A549 (cell line): Measurements from ENCODE around the gene SYT6. TPM values are rescaled to one million over a fixed set of nuclear protein-coding genes. Genes with fewer than 3 reads are reported as not detected.

Experiments used
- ATAC-seq, 2 experiments: fragments of 200-7000 bp in 1 of 2; fragments of >200 bp in 1 of 2; cut with Nextera tagmentation in 1 of 2; cut with Tn5 transposase in 1 of 2; 3 replicates each; pipeline versions ENCODE4 v1.8.0 to v1.9.1; 2018 to 2020; ENCODE audit warnings: mild to moderate bottlenecking in 1 of 2, moderate library complexity in 1 of 2
- CTCF ChIA-PET: fragments of 300-600 bp; sonication (Branson Sonifier 250); formaldehyde crosslinking; extraction: SDS; loops from one replicate; lab custom pipeline; 2021; ENCODE audit warnings: antibody characterized with exemption, inconsistent platforms; lab: Yijun Ruan, JAX
- POLR2A ChIA-PET: fragments of 350-600 bp; formaldehyde crosslinking; extraction: SDS; loops from one replicate; lab custom pipeline; 2021; ENCODE audit warnings: antibody characterized with exemption, inconsistent platforms; lab: Yijun Ruan, JAX
- DNase-seq, 2 experiments: peaks; one replicate each; pipeline versions ENCODE4 v3.0.0 to v3.0.0-alpha.2; 2011 to 2016; ENCODE audit warnings: low read depth in 1 of 2, low spot score in 1 of 2
- FAIRE-seq: peaks from 2 replicates; lab custom pipeline; 2011; peaks lifted over from hg19 to GRCh38; lab: Jason Lieb, UNC
- H3K27ac ChIP-seq, 2 experiments: fragments of >200 bp; sonication (Bioruptor Twin); formaldehyde crosslinking; 3 replicates each; pipeline ENCODE4 v1.5.1; 2016 to 2017
- H3K4me1 ChIP-seq: fragments of >200 bp; sonication (Bioruptor Twin); formaldehyde crosslinking; 3 replicates; pipeline ENCODE4 v1.6.1; 2016
- H3K4me2 ChIP-seq: fragments of >200 bp; sonication (Bioruptor Twin); formaldehyde crosslinking; 3 replicates; pipeline ENCODE4 v1.6.1; 2016
- H3K4me3 ChIP-seq: fragments of >200 bp; sonication (Bioruptor Twin); formaldehyde crosslinking; 3 replicates; pipeline ENCODE4 v1.5.1; 2016
- H3K9me3 ChIP-seq: fragments of >200 bp; sonication (Bioruptor Twin); formaldehyde crosslinking; 3 replicates; pipeline ENCODE4 v1.6.1; 2016
- BHLHE40 ChIP-seq: IDR thresholded peaks from 2 replicates; pipeline ENCODE4 v1.6.1; 2012; ENCODE audit warnings: low read depth, low read length, inconsistent platforms
- CBX8 ChIP-seq: fragments of 200-600 bp; sonication (generic); IDR thresholded peaks from 2 replicates; pipeline ENCODE4 v1.6.1; 2016
- CEBPB ChIP-seq, 2 experiments: fragments of >200 bp in 1 of 2; sonication (Bioruptor Twin) in 1 of 2; formaldehyde crosslinking in 1 of 2; IDR thresholded peaks; 2 replicates each; pipeline ENCODE4 v1.6.1; 2012 to 2016
- CHD2 ChIP-seq: fragments of 150-350 bp; IDR thresholded peaks from 2 replicates; pipeline ENCODE4 v1.6.1; 2014; ENCODE audit warnings: low read length; ENCODE audit not compliant: partially characterized antibody
- HOXB13 ChIP-seq: fragments of 250-450 bp; sonication (Bioruptor Pico); IDR thresholded peaks from 2 replicates; pipeline ENCODE4 v1.5.0; 2020; ENCODE audit warnings: low read depth, mild to moderate bottlenecking, moderate library complexity
- HOXB5 ChIP-seq: fragments of 250-450 bp; sonication (Bioruptor Pico); IDR thresholded peaks from 2 replicates; pipeline ENCODE4 v1.5.0; 2020; ENCODE audit warnings: mild to moderate bottlenecking, moderate library complexity
- JUN ChIP-seq, 2 experiments: fragments of >200 bp; sonication (Bioruptor Twin); formaldehyde crosslinking; IDR thresholded peaks; 2 replicates in 1 of 2; 3 replicates in 1 of 2; pipeline ENCODE4 v1.6.1; 2016 to 2017
- MAZ ChIP-seq: fragments of 150-350 bp; IDR thresholded peaks from 2 replicates; pipeline ENCODE4 v1.6.1; 2014; ENCODE audit warnings: antibody characterized with exemption, low read depth, low read length, borderline replicate concordance
- NR3C1 ChIP-seq: fragments of >200 bp; sonication (Bioruptor Twin); formaldehyde crosslinking; IDR thresholded peaks from 3 replicates; pipeline ENCODE4 v1.6.1; 2017
- POLR2A ChIP-seq: IDR thresholded peaks from 2 replicates; pipeline ENCODE4 v1.6.1; 2012; ENCODE audit warnings: mild to moderate bottlenecking, low read length
- POLR2AphosphoS2 ChIP-seq: conservative IDR thresholded peaks from 2 replicates; pipeline ENCODE4 v1.6.1; 2012; ENCODE audit warnings: low read length, improper control_type of control experiment, inconsistent platforms
- RAD21 ChIP-seq, 2 experiments: fragments of >200 bp in 1 of 2; sonication (Bioruptor Twin) in 1 of 2; formaldehyde crosslinking in 1 of 2; IDR thresholded peaks in 1 of 2; conservative IDR thresholded peaks in 1 of 2; 2 replicates in 1 of 2; 3 replicates in 1 of 2; pipeline ENCODE4 v1.6.1; 2012 to 2018; ENCODE audit warnings: inconsistent platforms in 1 of 2
- RARB ChIP-seq: fragments of 250-450 bp; sonication (Bioruptor Pico); IDR thresholded peaks from 2 replicates; pipeline ENCODE4 v1.8.0; 2021; ENCODE audit warnings: mild to moderate bottlenecking, moderate library complexity
- SMC3 ChIP-seq: fragments of >200 bp; sonication (Bioruptor Twin); formaldehyde crosslinking; IDR thresholded peaks from 3 replicates; pipeline ENCODE4 v1.6.1; 2018; ENCODE audit warnings: inconsistent platforms
- SREBF2 ChIP-seq: fragments of 450-650 bp; IDR thresholded peaks from 2 replicates; pipeline ENCODE4 v1.6.1; 2014; ENCODE audit warnings: mild to moderate bottlenecking, moderate library complexity
- WGBS: methylation state at CpG from one replicate; pipeline ENCODE4 v1.1.6; 2017; ENCODE audit errors: missing lambda C conversion rate; 5-methylcytosine and 5-hydroxymethylcytosine counted together
- polyA plus RNA-seq, 4 experiments: library from polyadenylated mRNA; depleted of rRNA in 3 of 4; stranded (reverse); fragments of >200 nt; fragmentation: RNase III in 1 of 4; extraction: RNeasy Plus Mini Kit Qiagen cat#74134 plus additional on column Dnase treatment in 1 of 4; gene quantifications; 2 replicates in 3 of 4; 3 replicates in 1 of 4; pipeline ENCODE4 v1.2.3, GENCODE V29; 2011 to 2017
- TF ChIP-seq, protein P1 (sequence below): fragments of 450-650 bp; IDR thresholded peaks from 2 replicates; pipeline ENCODE4 v1.6.1; 2014; ENCODE audit warnings: antibody characterized with exemption
- TF ChIP-seq, protein P2 (sequence below): fragments of 200-600 bp; sonication (generic); IDR thresholded peaks from 2 replicates; pipeline ENCODE4 v1.6.1; 2016; ENCODE audit warnings: antibody characterized with exemption, mild to moderate bottlenecking, moderate library complexity
- TF ChIP-seq, protein P3 (sequence below): fragments of 250-450 bp; sonication (Bioruptor Pico); IDR thresholded peaks from 2 replicates; pipeline ENCODE4 v1.5.0; 2021; ENCODE audit warnings: mild to moderate bottlenecking, moderate library complexity, borderline replicate concordance
- TF ChIP-seq, protein P4 (sequence below): IDR thresholded peaks from 2 replicates; pipeline ENCODE4 v1.6.1; 2012; ENCODE audit warnings: low read depth, borderline replicate concordance
- TF ChIP-seq, protein P5 (sequence below): IDR thresholded peaks from 2 replicates; pipeline ENCODE4 v1.6.1; 2012

Gene SYT6
- polyA plus RNA-seq, 2 of the 4 experiments (the other 2 are of a cell fraction) = 0.57 to 1.1 TPM

DNA sequence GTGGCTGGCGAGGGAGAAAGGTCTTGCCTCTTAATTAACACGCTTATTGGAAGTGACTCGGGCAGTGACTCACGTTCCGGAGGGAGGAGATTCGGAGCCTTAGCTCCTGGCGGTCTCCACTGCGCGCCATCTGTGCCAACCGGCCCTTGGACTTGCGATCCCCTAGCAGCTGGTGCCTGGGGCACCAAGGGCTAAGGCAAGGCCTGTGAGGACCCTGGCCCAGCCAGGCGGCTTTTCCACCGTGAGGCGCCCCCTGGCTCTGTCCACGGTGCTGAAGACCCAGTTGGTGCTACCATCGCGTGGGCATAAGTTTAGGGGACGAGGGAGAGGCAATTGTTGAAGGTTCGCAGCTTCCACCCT is 1.3 kb upstream of the SYT6 start:
- CTCF ChIA-PET = interaction anchor here (1.0 to 1.1 kb wide), 2 partner anchors 10 to 14 kb away, joined by 3 to 4 read pairs; no protein-coding TSS in a partner anchor
- H3K4me2 ChIP-seq = no peak overlapping the region
- H3K4me1 ChIP-seq = 0 out of 3 replicates have a peak, but pooled peaks cover 11% of the 10 kb centered on the region
- DNase-seq (no peak), ATAC-seq (no peak), FAIRE-seq (no peak)
- 74% methylated on average over 5 of the region's 19 CpGs for WGBS
- no peaks in the 10 kb centered on the region for H3K9me3 ChIP-seq
- no peak overlapping the region for H3K27ac ChIP-seq
- no peak overlapping the region for H3K4me3 ChIP-seq
- TF ChIP-seq, protein P1, sequence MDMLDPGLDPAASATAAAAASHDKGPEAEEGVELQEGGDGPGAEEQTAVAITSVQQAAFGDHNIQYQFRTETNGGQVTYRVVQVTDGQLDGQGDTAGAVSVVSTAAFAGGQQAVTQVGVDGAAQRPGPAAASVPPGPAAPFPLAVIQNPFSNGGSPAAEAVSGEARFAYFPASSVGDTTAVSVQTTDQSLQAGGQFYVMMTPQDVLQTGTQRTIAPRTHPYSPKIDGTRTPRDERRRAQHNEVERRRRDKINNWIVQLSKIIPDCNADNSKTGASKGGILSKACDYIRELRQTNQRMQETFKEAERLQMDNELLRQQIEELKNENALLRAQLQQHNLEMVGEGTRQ = no peak
- TF ChIP-seq, protein P2, sequence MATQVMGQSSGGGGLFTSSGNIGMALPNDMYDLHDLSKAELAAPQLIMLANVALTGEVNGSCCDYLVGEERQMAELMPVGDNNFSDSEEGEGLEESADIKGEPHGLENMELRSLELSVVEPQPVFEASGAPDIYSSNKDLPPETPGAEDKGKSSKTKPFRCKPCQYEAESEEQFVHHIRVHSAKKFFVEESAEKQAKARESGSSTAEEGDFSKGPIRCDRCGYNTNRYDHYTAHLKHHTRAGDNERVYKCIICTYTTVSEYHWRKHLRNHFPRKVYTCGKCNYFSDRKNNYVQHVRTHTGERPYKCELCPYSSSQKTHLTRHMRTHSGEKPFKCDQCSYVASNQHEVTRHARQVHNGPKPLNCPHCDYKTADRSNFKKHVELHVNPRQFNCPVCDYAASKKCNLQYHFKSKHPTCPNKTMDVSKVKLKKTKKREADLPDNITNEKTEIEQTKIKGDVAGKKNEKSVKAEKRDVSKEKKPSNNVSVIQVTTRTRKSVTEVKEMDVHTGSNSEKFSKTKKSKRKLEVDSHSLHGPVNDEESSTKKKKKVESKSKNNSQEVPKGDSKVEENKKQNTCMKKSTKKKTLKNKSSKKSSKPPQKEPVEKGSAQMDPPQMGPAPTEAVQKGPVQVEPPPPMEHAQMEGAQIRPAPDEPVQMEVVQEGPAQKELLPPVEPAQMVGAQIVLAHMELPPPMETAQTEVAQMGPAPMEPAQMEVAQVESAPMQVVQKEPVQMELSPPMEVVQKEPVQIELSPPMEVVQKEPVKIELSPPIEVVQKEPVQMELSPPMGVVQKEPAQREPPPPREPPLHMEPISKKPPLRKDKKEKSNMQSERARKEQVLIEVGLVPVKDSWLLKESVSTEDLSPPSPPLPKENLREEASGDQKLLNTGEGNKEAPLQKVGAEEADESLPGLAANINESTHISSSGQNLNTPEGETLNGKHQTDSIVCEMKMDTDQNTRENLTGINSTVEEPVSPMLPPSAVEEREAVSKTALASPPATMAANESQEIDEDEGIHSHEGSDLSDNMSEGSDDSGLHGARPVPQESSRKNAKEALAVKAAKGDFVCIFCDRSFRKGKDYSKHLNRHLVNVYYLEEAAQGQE = peak; percentile 63; the same call in 1 of the 2 replicates
- TF ChIP-seq RARB (CRISPR knock-in tag) (no peak), SMC3 (no peak)
- POLR2A ChIA-PET = no interaction called here

DNA sequence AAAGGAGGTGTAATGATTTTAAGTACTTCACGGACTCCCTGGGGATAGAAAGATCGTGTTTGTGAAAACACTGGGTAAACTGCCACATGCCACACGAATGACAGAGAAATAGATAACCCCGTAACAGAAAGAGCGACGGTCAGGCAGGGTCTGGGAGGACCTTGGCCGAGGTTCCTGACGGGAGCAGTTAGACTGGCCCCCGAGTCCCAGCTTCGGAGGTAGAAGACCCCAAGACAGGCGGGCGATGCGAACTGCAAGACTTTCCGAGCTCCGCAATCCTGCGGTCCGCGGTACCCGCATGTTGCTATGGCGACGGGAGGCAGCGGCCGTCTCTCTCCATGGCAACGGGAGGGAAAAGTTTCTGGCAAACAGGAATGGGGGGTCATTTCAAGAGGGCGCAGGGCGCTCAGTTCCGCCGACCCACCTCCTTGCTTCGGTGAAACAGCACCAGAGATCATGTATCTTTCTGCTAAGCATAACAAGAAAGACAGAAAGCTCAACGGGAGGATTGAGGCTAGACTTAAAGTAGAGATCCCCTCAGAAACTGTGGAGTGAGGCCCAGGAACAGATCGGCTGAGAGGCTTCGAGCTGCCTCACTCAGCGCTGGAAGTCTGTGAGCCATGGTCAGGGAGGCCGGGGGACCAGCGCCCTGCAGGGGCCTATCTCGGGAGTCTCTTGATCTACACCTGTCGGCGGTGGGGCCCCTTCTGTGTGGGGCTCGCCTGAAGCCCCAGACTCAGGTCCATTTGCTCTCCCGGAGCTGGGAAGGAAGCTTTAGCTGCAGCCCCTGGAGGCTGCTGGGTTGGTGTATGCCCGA is 685 bp upstream of the SYT6 start:
- FAIRE-seq (no peak), ATAC-seq (no peak)
- WGBS = 83% methylated on average over 33 of the region's 41 CpGs

DNA sequence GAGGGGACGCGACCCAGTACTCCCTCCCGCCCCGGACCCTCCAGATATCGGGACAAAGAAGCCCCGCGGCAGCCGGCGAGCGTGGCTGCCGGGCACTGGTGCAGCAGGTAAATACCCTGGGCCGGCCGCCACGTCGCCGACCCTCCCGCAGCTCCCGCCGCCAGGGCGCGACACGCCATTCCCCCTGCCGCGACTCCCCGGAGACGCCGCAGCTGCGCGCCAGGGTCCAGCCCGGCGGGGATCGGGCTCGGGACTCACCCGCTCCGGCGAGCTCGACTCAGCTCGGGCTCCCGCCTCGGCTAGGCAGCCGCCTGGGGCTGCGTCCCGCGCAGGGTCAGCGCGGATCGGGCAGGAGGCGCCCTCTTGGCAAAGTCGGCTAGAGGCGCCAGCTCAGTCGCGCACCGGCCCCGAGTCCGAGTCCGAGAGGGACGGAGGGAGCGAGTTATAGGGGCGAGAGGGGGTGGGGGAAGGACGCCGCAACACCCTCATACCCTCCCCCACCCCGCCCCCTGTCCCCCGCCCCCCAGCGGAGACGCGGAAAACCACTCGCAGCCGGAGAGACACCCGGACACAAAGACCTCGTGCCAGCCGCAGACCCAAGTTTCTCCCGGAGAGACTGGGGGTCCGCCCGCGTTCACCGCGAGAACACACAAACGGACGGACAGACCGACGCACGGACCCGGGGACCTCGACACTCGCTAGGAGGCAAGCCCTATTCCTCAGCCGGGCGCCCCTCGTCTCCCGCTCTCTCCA is 985 bp downstream of the SYT6 start:
- Histone ChIP-seq H3K4me3 (peak overlapping the region; percentile 53), H3K4me2 (peak overlapping the region; percentile 96), H3K27ac (peak overlapping the region; percentile 53 to 82; a peak in 5 of 6 replicates), H3K4me1 (0 out of 3 replicates have a peak, but pooled peaks cover 11% of the 10 kb centered on the region), H3K9me3 (no peaks in the 10 kb centered on the region)
- DNase-seq = peak; percentile 1 to 41
- ATAC-seq = peak; percentile 73 to 86
- CTCF ChIA-PET = interaction anchor here (0.6 to 2.3 kb wide), 7 partner anchors 37 to 958 kb away, joined by 3 to 8 read pairs (median 3); no protein-coding TSS in a partner anchor
- no peak for FAIRE-seq
- 0% methylated on average over 18 of the region's 89 CpGs for WGBS
- POLR2A ChIA-PET = no interaction called here
- TF ChIP-seq HOXB13 (CRISPR knock-in tag) (no peak), CEBPB (IDR thresholded peaks at IDR 0.05) (no peak), RAD21 (conservative IDR thresholded peaks at IDR 0.05 in 1 of 2, IDR thresholded peaks at IDR 0.05 in 1 of 2) (no peak), MAZ (no peak), POLR2A (no peak), RARB (CRISPR knock-in tag) (no peak), HOXB5 (CRISPR knock-in tag) (no peak), JUN (IDR thresholded peaks at IDR 0.05) (no peak), BHLHE40 (no peak), SREBF2 (no peak), POLR2AphosphoS2 (no peak), SMC3 (no peak), CHD2 (no peak), NR3C1 (no peak)
- TF ChIP-seq, protein P3, sequence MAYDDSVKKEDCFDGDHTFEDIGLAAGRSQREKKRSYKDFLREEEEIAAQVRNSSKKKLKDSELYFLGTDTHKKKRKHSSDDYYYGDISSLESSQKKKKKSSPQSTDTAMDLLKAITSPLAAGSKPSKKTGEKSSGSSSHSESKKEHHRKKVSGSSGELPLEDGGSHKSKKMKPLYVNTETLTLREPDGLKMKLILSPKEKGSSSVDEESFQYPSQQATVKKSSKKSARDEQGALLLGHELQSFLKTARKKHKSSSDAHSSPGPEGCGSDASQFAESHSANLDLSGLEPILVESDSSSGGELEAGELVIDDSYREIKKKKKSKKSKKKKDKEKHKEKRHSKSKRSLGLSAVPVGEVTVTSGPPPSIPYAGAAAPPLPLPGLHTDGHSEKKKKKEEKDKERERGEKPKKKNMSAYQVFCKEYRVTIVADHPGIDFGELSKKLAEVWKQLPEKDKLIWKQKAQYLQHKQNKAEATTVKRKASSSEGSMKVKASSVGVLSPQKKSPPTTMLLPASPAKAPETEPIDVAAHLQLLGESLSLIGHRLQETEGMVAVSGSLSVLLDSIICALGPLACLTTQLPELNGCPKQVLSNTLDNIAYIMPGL = no peak
- TF ChIP-seq, protein P4, sequence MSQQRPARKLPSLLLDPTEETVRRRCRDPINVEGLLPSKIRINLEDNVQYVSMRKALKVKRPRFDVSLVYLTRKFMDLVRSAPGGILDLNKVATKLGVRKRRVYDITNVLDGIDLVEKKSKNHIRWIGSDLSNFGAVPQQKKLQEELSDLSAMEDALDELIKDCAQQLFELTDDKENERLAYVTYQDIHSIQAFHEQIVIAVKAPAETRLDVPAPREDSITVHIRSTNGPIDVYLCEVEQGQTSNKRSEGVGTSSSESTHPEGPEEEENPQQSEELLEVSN = no peak

More for the DNA sequence above, 685 bp upstream of the SYT6 start:
- no peak for DNase-seq
- POLR2A ChIA-PET = no interaction called here
- CTCF ChIA-PET = interaction anchor here (1.0 to 2.3 kb wide), 7 partner anchors 11 to 176 kb away, joined by 3 to 8 read pairs (median 4); partner anchors contain the start of gene OLFML3
- Histone ChIP-seq H3K27ac (no peak overlapping the region), H3K9me3 (no peaks in the 10 kb centered on the region), H3K4me1 (0 out of 3 replicates have a peak, but pooled peaks cover 11% of the 10 kb centered on the region), H3K4me2 (peak overlapping the region; percentile 96; the same call in 1 of the 3 replicates), H3K4me3 (no peak overlapping the region)
- TF ChIP-seq HOXB13 (CRISPR knock-in tag) (no peak), CHD2 (no peak), CBX8 (no peak)
- TF ChIP-seq, protein P5, sequence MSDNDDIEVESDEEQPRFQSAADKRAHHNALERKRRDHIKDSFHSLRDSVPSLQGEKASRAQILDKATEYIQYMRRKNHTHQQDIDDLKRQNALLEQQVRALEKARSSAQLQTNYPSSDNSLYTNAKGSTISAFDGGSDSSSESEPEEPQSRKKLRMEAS = no peak
